Fibroblast of skin of left quadriceps (primary cell): ENCODE results near the gene PEDS1.
"Not testable (repeated sequence)": the region's sequence is repeated elsewhere in the genome, so short reads cannot be mapped to it uniquely, and the experiment has no call there.

Source experiments
- DNase-seq, 2 experiments: peaks; one replicate each; pipeline ENCODE4 v3.0.0-alpha.2; 2013; ENCODE audit warnings: low read depth in 2 of 2

The PEDS1 gene

DNA sequence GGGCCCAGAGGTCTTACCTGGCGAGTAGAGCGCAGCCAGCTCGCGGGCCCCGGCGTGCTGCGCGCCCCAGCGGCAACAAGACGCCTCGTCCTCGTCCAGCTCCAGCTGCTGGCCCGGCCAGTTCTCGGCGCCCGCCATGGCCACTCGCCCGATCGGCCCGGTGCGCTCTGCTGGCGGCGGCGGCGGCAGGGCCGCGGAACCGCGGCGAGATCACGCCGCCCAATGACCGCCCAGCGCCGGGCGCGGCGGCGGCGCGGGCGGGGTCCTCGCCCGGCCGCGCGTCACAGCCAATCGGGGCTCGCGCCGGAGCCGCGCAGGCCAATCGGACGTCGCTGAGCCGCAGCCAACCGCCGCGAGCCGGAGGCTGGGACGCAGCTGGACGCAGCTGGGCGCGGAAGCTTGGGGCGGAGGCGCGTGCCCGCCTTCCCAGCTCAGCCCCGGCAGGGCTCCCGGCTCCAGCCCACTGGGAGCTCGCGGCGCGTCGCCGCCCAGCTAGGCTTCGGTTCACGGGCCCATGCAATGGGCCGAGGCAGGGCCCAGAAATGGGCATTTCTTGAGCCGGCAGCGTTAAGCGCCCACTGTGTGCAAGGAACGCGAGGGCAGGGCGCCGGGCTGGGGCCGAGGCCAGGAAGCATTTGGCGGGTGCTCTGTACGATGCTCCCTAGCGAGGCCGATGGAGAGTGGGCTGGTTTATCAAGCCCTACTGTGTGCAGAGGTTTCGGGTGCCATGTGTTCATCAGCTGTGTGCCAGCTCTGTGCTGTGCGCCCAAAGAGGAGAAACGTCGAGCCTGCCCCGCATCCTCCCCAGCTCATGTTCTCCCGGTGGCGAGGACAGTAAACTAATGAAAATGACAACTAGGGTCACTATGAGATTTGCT, at the start of gene PEDS1:
Gene PEDS1 (minus strand): TSS at position 224 of the 878 bp plus-strand sequence. CDS start 86 bp downstream, at position 138.
- DNase-seq, result peak; percentile 75 to 78

DNA sequence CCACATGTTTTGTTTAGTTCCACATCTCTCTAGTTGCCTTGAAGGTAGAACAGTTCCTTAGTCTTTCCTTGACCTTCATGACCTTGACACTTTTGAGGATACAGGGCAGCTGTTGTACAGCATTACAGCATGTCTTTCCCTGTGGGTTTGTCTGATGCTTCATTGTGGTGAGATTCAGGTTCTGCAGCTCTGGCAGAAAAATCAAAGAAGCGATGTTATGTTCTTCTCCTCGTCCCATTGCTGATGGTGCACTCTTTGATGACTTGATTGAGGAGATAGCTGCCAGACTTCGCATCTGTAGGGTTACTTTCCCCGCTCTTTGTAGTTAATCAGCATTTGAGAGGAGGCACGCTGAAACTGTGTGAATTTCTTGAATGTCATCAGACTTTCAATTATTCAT, 49.2 kb upstream of the PEDS1 start:
- no peak for DNase-seq

DNA sequence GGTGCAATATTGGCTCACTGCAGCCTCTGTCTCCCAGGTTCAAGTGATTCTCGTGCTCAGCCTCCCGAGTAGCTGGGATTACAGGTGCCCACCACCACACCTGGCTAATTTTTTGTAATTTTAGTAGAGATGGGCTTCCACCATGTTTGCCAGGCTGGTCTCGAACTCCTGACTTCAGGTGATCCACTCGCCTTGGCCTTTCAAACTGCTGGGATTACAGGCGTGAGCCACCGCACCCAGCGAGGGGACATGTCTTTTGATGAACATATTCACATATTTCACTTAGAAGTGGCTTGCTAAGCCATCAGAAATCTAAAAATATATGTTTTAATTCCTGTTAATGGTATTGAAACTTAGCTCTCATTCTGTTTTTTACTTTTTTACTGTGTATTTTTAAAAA, 48.2 kb upstream of the PEDS1 start:
- DNase-seq, result not testable (repeated sequence)

DNA sequence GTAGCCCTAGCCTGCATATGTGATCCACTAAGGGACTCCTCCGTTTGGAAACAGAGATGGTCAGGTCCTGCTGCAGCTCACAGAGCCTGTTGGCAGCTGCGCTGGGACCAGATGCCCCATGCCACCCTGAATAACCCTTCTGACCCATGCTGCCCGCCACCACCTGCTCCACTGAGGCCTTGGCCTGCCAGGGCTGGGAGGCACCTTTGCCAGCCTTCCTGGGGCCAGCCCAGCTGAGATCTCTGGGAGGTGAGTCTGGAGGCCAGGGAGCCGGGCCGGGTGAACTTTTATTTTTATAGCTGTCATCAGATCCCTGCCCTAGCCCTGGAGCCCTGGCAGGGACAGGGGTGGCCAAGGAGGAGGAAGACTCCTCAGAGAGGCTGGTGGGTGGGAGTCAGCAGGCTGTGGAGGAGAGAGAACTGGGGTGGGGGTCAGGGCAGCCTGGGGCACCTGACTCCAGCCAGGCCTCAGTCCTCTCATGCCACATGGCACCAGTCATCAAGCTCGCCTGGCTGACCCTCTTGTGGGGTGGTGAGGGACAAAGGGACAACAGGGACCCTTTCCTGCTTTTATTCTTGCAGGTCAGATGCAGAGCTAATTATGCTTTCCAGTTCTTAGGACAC, 47.1 kb upstream of the PEDS1 start:
- no peak for DNase-seq

DNA sequence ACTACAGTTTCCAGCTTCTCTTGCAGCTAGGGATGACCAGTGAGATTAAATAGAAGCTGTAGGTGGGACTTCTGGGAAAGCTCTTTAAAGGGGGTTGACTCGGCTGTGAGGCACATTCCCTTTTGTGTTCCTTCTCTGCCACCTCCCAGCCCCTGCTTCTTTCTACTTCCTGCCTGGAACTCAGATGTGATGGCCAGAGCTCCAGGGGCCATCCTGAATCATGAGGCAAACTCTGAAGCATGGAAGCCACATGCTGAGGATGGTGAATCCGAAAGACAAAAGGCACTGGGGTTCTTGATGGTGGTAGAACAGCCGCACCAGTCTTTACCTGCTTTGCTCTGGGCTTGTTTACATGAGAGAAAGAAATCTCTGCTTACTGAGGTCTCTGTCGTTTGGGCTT, 46.2 kb upstream of the PEDS1 start:
- DNase-seq, result no peak

DNA sequence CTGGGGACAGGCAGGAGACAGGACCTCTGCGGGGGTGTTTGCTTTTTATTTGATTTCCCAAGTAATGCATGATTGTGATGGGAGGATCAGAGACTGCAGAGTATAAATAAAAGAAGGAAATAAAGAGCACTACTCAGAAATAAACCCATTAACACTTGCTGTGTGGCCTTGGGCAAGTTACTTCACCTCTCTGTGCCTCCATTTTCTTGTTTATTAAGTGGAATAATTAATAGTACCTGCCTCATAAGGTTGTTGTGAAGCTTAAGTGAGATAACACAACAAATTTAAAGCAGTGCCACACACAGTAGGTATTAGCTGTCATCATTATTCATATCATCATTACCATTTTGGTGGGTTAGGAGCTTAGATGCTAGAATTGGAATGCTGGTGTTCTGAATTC, 45.2 kb upstream of the PEDS1 start:
- DNase-seq, result no peak

DNA sequence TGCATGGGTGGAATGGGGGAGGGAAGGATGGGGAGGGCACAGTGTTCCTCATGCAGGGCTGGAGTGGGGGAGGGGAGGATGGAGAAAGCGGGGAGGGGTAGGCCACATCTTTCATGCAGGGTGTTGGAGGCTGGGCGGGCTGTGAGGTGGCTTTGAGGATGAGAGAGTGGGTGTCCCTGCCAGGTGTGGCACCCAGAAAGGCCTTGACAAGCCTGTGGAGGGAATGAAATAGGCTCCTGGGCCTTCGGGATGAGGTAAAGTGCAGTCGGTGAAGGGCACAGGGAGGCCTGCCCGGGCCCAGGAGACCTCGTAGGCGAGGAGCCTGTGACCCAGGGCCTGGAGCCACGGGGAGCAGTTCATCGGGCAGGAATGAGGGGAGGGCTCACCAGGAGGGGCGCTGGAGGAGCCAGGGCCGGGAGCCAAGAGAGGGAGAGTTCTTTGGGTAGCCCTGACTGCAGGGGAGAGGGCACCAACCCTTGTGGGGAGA, 44.7 kb upstream of the PEDS1 start:
- DNase-seq, result no peak

DNA sequence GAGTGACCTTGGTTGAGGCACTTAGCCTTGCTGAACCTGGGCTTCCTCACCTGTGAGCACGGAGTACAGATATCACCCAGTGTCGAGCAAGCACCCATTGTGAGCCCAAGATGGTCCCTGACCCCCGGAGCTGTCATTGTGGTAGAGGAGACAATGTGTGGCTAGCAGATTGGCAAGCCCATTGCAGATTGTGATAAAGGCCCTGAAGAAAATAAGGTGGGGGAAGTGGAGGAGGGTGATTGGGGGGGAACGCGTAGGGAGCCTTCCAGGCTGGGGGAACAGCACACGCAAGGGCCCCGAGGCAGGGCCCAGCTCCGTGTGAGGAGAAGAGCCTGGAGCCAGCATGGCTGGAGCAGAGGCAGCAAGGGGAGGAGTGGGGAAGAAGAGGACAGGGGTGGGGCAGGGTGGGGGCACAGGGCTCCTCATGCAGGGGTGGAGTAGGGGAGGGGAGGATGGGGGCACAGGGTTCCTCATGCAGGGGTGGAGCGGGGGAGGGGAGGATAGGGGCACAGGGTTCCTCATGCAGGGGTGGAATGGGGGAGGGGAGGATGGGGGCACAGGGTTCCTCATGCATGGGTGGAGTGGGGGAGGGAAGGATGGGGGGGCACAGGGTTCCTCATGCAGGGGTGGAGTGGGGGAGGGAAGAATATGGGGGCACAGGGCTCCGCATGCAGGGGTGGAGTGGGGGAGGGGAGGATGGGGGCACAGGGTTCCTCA, 44.1 kb upstream of the PEDS1 start:
- DNase-seq, result no peak

DNA sequence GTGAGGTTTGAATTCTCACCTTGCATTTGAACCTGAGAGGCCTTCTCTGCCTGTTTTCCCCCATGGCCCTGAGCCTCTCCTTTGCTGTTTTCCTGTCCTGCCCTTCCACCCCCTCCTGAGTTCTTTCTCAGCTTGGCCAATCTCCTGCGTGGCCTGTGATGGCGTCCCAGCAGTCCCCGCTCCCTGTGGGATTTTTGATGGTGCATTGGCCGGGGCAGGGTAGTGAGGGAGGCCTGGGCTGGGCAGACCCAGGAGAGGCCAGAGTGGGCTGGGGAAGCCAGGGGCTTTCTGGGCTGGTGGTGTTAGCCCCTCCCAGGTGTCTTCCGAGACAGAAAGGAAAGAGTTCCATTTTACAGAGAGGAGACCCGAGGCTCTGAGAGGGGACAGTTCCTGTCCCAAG, 43.4 kb upstream of the PEDS1 start:
- no peak for DNase-seq

DNA sequence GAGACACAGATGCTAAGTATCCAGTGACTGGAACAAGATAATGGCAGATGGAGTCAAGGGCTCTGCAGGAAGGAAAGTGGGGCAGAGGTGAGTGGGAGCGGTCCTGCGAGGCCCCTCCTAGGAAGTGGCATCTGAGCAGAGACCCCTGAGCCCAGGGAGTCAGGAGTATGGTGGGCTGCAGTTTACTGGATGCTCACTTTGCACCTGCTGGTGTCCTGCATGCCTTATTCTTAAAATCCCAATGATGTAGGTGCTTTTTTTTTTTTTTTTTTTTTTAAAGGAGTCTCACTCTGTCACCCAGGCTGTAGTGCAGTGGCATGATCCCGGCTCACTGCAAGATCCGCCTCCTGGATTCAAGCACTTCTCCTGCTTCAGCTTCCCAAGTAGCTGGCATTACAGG, 42.7 kb upstream of the PEDS1 start:
- no peak for DNase-seq

DNA sequence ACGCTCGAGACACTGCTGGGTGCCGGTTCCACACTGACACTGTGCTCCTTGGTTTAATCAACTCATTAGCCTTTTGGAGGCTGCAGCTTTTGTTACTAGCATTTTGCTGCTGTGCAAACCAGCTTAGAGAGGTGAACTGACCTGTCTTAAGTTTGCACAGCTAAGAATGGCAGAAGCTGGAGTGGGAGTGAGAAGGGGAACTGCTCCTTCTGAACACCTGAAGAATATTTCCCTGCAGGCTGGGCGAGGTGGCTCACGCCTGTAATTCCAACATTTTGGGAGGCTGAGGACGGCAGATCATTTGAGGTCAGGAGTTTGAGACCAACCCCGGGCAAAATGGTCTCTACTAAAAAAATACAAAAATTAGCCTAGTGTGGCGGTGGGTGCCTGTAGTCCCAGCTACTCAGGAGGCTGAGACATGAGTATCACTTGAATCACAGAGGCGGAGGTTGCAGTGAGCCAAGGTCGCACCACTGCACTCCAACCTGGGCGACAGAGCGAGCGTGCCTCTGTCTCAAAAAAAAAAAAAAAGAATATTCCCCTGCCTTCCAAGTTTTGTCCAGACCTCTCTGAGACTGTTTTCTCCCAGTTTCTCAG, 42.1 kb upstream of the PEDS1 start:
- DNase-seq, result no peak

DNA sequence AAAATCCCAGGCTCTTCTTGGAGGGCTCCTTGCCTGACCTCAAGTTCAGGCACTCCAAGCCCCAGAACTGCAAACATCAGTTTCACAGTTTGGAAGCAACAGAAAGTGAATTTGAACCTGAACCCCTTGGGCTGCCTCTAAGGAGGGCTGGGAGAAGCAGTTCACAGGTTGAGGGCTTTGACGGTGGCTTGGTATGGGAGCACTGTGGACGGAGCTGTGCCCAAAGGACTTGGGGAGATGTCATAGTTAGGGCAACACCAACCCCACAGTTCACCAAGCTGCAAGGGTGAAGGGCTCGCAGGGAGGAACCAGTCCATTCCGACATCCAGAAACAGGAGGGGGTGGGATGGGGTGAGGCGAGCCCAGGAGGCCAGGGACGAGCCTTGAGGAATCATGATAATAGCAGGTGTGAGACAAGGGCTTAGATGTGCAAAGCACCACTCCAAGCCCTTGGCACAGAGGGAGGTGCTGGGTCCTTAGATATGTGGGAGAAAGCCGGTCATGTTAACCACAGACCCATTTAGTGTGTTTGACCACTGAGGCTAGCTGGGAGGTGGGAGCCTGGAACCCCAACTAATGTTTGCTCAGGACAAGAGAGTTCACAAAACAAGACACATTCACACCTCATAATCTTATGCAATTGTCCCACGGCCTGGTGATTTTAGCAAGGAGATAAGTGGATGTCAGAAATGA, 41.5 kb upstream of the PEDS1 start:
- no peak for DNase-seq

DNA sequence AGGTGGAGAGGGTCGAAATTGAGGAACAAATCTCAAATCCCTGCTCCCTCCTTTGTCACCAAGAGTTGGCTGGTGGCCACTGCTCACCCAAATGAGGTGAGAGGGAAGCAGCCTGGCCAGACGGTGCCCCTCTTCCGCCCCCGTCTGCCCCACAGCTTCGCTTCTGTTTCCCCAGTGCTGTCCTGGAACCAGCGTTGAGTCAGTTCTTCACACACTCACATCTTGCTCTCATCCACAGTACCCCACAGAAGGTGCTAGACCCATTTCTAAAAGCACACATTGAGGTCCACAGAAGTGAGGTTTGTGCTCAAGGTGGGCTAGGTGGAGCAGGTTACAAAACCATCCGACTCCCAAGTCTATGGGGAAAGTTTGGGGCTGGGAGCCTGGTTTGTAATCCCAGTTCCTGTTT, 40.9 kb upstream of the PEDS1 start:
- DNase-seq, result no peak

DNA sequence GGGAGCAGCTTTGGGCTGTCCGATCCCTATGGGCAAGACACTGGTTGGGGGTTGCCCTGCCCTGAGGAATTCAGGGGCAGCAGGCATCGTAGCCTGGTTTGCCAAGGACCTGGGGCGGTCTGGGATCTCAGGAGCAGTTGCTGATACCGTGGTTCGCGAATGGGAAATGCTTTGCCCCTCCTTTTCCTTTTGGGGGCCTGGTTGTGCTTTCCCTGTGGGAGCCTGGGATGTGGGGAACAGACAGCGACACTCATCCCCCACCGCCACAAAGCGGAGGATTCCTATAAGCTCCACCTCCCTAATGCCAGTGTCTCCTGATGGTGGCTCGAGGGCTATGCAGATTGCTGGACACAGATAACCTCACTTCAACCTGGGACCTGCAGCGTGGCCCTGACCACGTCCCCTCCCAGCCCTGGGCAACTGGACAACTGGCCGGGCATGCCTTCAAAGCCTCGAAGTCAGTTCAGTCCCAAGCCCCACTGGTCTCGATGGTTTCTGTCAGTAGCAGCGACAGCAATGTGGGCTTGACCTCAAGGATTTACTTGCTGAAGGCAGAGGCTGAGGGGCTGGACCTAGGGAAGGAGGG, 40.4 kb upstream of the PEDS1 start:
- DNase-seq, result no peak

DNA sequence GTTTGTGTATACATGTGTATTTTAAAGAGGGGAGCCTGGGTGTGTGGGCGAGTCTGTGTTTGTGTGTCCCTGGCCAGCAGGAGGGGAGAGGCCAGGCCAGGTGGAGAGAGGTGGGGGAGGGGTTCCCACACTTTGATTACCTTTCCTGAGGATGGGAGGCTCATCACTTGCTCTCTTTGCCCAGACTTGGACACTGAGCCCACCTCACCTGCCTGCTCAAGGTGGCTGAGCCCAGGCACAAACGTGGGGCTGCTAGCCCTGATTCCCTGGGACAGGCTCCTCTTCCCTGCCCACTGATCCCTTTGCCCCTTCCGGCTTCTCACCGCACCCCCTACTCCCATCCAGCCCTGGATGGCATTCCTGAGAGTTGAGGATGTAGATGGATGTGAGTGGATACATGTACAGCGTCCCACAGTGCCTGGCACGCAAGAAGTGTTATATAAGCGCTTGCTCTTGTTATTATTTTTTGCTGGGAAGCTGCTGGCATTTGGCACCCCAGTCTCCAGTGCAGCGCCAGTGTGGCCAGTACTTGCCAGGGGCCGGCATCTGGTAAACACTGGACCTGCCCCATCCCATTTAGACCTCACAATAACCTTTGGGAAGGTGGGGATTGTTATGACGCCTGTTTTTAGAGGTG, 39.8 kb upstream of the PEDS1 start:
- DNase-seq, result no peak

DNA sequence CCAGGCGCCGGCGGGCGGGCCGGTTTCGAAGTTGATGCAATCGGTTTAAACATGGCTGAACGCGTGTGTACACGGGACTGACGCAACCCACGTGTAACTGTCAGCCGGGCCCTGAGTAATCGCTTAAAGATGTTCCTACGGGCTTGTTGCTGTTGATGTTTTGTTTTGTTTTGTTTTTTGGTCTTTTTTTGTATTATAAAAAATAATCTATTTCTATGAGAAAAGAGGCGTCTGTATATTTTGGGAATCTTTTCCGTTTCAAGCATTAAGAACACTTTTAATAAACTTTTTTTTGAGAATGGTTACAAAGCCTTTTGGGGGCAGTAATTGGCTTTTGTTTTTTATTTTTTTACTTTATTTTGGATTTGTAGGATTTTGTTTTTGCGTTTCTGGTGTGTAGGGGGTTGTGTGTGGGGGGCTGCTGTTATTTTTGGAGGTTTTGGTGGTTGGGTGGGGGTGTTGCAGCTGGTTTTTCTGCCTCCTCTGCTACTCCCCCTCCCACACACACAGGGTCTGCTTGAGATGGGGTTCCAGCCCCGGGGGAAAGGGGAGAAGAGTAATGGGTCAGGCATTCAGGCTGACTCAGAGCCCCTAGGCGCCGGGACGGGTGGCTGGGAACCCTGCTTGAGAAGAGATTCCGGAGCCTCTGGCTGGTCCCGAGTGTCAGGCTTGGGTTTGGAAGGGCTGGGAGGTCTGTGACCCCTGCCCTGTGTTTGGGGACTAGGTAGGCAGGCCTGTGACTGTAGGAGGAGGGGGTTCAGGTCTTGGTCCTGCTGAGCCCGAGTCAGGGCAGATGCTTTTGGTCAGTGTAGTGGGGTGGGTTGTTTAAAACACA, 39.1 kb upstream of the PEDS1 start:
- peak; percentile 83 to 86 for DNase-seq

DNA sequence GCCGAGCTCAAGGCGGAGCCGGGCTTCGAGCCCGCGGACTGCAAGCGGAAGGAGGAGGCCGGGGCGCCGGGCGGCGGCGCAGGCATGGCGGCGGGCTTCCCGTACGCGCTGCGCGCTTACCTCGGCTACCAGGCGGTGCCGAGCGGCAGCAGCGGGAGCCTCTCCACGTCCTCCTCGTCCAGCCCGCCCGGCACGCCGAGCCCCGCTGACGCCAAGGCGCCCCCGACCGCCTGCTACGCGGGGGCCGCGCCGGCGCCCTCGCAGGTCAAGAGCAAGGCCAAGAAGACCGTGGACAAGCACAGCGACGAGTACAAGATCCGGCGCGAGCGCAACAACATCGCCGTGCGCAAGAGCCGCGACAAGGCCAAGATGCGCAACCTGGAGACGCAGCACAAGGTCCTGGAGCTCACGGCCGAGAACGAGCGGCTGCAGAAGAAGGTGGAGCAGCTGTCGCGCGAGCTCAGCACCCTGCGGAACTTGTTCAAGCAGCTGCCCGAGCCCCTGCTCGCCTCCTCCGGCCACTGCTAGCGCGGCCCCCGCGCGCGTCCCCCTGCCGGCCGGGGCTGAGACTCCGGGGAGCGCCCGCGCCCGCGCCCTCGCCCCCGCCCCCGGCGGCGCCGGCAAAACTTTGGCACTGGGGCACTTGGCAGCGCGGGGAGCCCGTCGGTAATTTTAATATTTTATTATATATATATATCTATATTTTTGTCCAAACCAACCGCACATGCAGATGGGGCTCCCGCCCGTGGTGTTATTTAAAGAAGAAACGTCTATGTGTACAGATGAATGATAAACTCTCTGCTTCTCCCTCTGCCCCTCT, 38.2 kb upstream of the PEDS1 start:
- no peak for DNase-seq

DNA sequence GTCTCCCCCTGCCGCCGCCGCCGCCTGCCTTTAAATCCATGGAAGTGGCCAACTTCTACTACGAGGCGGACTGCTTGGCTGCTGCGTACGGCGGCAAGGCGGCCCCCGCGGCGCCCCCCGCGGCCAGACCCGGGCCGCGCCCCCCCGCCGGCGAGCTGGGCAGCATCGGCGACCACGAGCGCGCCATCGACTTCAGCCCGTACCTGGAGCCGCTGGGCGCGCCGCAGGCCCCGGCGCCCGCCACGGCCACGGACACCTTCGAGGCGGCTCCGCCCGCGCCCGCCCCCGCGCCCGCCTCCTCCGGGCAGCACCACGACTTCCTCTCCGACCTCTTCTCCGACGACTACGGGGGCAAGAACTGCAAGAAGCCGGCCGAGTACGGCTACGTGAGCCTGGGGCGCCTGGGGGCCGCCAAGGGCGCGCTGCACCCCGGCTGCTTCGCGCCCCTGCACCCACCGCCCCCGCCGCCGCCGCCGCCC, 37.6 kb upstream of the PEDS1 start:
- DNase-seq, result peak in 1 of 2 experiments; percentile 49
